Activated CD8-positive, alpha-beta memory T cell treated with anti-CD3 and anti-CD28 coated beads for 36 hours (primary cell): ENCODE results near the gene TSPY1. TPM values are rescaled to one million over a fixed set of nuclear protein-coding genes. Genes with fewer than 3 reads are reported as not detected.
"Not testable (repeated sequence)": the region's sequence is repeated elsewhere in the genome, so short reads cannot be mapped to it uniquely, and the experiment has no call there.

Experiments used
- CTCF ChIA-PET: fragments of 350-600 bp; sonication (Branson Sonifier 250); formaldehyde crosslinking; loops from one replicate; lab custom pipeline; 2021; ENCODE audit warnings: antibody characterized with exemption; lab: Charles Lee
- POLR2A ChIA-PET: fragments of 350-600 bp; sonication (Branson Sonifier 250); formaldehyde crosslinking; loops from one replicate; lab custom pipeline; 2021; ENCODE audit warnings: antibody characterized with exemption; lab: Charles Lee
- total RNA-seq, 2 experiments: library from RNA; stranded (reverse); gene quantifications; one replicate each; pipeline ENCODE4 v1.2.3, GENCODE V29; 2021

Gene TSPY1
- not detected for total RNA-seq

- POLR2A ChIA-PET, CTCF ChIA-PET: not testable (repeated sequence)
Measured at GRCh38 chrY:9466655-9467054, at the start of gene TSPY1. Gene TSPY1, plus strand, starts transcription at chrY:9466955. Its CDS starts 46 bp downstream, at chrY:9467001.

GRCh38 chrY:9486967-9487366, 20.2 kb downstream of the TSPY1 start, which contains the start of gene TSPY9:
Gene TSPY9, plus strand, starts transcription at chrY:9487267. Its CDS starts 46 bp downstream, at chrY:9487313.
- CTCF ChIA-PET, POLR2A ChIA-PET: not testable (repeated sequence)

- CTCF ChIA-PET, POLR2A ChIA-PET: not testable (repeated sequence)
Measured at GRCh38 chrY:9504396-9504795, 37.6 kb downstream of the TSPY1 start.

- CTCF ChIA-PET, POLR2A ChIA-PET: not testable (repeated sequence)
Measured at GRCh38 chrY:9516287-9516686, 49.5 kb downstream of the TSPY1 start.

Other genes starting within 250 kb of the TSPY1 start
- gene TSPY4, start 129.5 kb upstream of the TSPY1 start, total RNA-seq, result not detected
- gene TSPY8, start 109.2 kb upstream of the TSPY1 start, total RNA-seq, result not detected
- not detected for gene TSPY3, start 68.5 kb upstream of the TSPY1 start, total RNA-seq
- gene TSPY9, start 20.3 kb downstream of the TSPY1 start, total RNA-seq, result not detected
- not detected for gene TSPY10, start 60.9 kb downstream of the TSPY1 start, total RNA-seq